ENCODE data around the gene TMEM141. TPM values are rescaled to one million over a fixed set of nuclear protein-coding genes. Genes with fewer than 3 reads are reported as not detected.
"Not testable (repeated sequence)": the region's sequence is repeated elsewhere in the genome, so short reads cannot be mapped to it uniquely, and the experiment has no call there.

Gene TMEM141
- total RNA-seq, 4 donors from 2014 or later: 81.6 to 189 (median 141) TPM

- TF ChIP-seq POLR2A (IDR thresholded peaks at IDR 0.05): no peak
- no peak for TF ChIP-seq CTCF (IDR thresholded peaks at IDR 0.05)
- intact Hi-C loops (cut with DNase I): no loop called here
- Histone ChIP-seq H3K27ac (no peak overlapping the region), H3K9me3 (no peaks in the 10 kb centered on the region), H3K4me3 (replicated peaks in 1 of 3) (no peak overlapping the region), H3K27me3 (no peaks in the 10 kb centered on the region), H3K36me3 (no peaks in the 10 kb centered on the region), H3K4me1 (peaks cover 17 to 29% of the 10 kb centered on the region in 2 donors)
- peak in 1 of 2 donors; percentile 5 for DNase-seq
- WGBS, 2 donors: 60 to 69% methylated on average over 6 of the region's 6 CpGs
Measured at GRCh38 chr9:136798708-136799078, 7.5 kb downstream of the TMEM141 start.

- H3K27me3 ChIP-seq: no peaks in the 10 kb centered on the region
- H3K36me3 ChIP-seq: no peaks in the 10 kb centered on the region
- no peaks in the 10 kb centered on the region for H3K9me3 ChIP-seq
- TF ChIP-seq CTCF (IDR thresholded peaks at IDR 0.05) (no peak), POLR2A (IDR thresholded peaks at IDR 0.05) (no peak)
- peaks cover 17 to 29% of the 10 kb centered on the region in 2 donors for H3K4me1 ChIP-seq
- 4 to 12% methylated on average over 9 to 15 of the region's 35 CpGs for WGBS, 2 donors
- intact Hi-C loops (cut with DNase I): no loop called here
- peak; percentile 48 to 58 for DNase-seq
- peak overlapping the region in 1 of 3 donors; percentile 21 for H3K4me3 ChIP-seq (replicated peaks in 1 of 3)
- H3K27ac ChIP-seq: no peak overlapping the region
Measured at GRCh38 chr9:136799079-136799853, 8.1 kb downstream of the TMEM141 start.

GRCh38 chr9:136799854-136800657 lies 8.9 kb downstream of the TMEM141 start:
- TF ChIP-seq POLR2A (IDR thresholded peaks at IDR 0.05) (peak in 1 of 2 donors; percentile 31), CTCF (IDR thresholded peaks at IDR 0.05) (no peak)
- Histone ChIP-seq H3K4me3 (replicated peaks in 1 of 3) (peak overlapping the region in 1 of 3 donors; percentile 21), H3K27ac (peak overlapping the region in 1 of 3 donors; percentile 34), H3K36me3 (no peaks in the 10 kb centered on the region), H3K27me3 (no peaks in the 10 kb centered on the region), H3K9me3 (no peaks in the 10 kb centered on the region), H3K4me1 (peaks cover 17 to 29% of the 10 kb centered on the region in 2 donors)
- intact Hi-C loops (cut with DNase I): no loop called here
- WGBS, 2 donors: 0% methylated on average over 6 to 36 of the region's 63 CpGs
- peak; percentile 95 to 96 for DNase-seq

- 72 to 86% methylated on average over 3 to 6 of the region's 6 CpGs for WGBS, 2 donors
- intact Hi-C loops (cut with DNase I): no loop called here
Measured at GRCh38 chr9:136802321-136802720, 11.2 kb downstream of the TMEM141 start.

GRCh38 chr9:136803009-136803550 lies 11.9 kb downstream of the TMEM141 start:
- H3K4me1 ChIP-seq: peaks cover 27 to 38% of the 10 kb centered on the region in 2 donors
- DNase-seq; H3K9me3 ChIP-seq; H3K4me3 ChIP-seq (replicated peaks in 1 of 3); H3K36me3 ChIP-seq; H3K27me3 ChIP-seq; intact Hi-C loops (cut with DNase I); H3K27ac ChIP-seq: not testable (repeated sequence)
- 92 to 100% methylated on average over 1 to 6 of the region's 9 CpGs for WGBS, 2 donors

More at GRCh38 chr9:136802321-136802720, 11.2 kb downstream of the TMEM141 start:
- no peak overlapping the region for H3K4me3 ChIP-seq (replicated peaks in 1 of 3)
- DNase-seq: no peak
- no peaks in the 10 kb centered on the region for H3K9me3 ChIP-seq
- no peaks in the 10 kb centered on the region for H3K36me3 ChIP-seq
- TF ChIP-seq CTCF (IDR thresholded peaks at IDR 0.05): no peak
- TF ChIP-seq POLR2A (IDR thresholded peaks at IDR 0.05): no peak
- H3K27ac ChIP-seq: no peak overlapping the region
- H3K4me1 ChIP-seq: peaks cover 27 to 38% of the 10 kb centered on the region in 2 donors
- no peaks in the 10 kb centered on the region for H3K27me3 ChIP-seq

All from thyroid gland (tissue), 4 donors.